ENCODE results near the gene PIMREG.

PIMREG gene

GRCh38 chr17:6437956-6438355, 6.3 kb upstream of the PIMREG start:
- DNase-seq = no peak

GRCh38 chr17:6439951-6440350, 4.3 kb upstream of the PIMREG start:
- peak in 1 of 51 donors; percentile 14 for DNase-seq

- no peak for DNase-seq
Observed at GRCh38 chr17:6442775-6443174, 1.5 kb upstream of the PIMREG start.

GRCh38 chr17:6444571-6445335, 498 bp downstream of the PIMREG start:
- DNase-seq = peak in 1 of 51 donors; percentile 40

GRCh38 chr17:6446516-6447100, 2.4 kb downstream of the PIMREG start:
- no peak for DNase-seq

GRCh38 chr17:6448473-6448872, 4.2 kb downstream of the PIMREG start:
- no peak for DNase-seq

GRCh38 chr17:6449307-6449706, 5.1 kb downstream of the PIMREG start:
- no peak for DNase-seq

GRCh38 chr17:6450926-6451832, 6.9 kb downstream of the PIMREG start:
- no peak for DNase-seq

GRCh38 chr17:6452471-6453266, 8.4 kb downstream of the PIMREG start:
- DNase-seq = no peak

- no peak for DNase-seq
Observed at GRCh38 chr17:6453279-6454024, 9.2 kb downstream of the PIMREG start.

- DNase-seq = no peak
Observed at GRCh38 chr17:6454495-6455320, 10.5 kb downstream of the PIMREG start.

GRCh38 chr17:6455321-6455705, 11.1 kb downstream of the PIMREG start:
- DNase-seq = peak in 4 of 51 donors; percentile 6 to 31 (median 12)

GRCh38 chr17:6456321-6456720, 12.1 kb downstream of the PIMREG start:
- no peak for DNase-seq

- DNase-seq = no peak
Observed at GRCh38 chr17:6456914-6457687, 12.8 kb downstream of the PIMREG start.

- no peak for DNase-seq
Observed at GRCh38 chr17:6457688-6458459, 13.6 kb downstream of the PIMREG start.

- no peak for DNase-seq
Observed at GRCh38 chr17:6458460-6458950, 14.2 kb downstream of the PIMREG start.

GRCh38 chr17:6460531-6461161, 16.4 kb downstream of the PIMREG start:
- DNase-seq = no peak
